Activated T-cell treated with anti-CD3 and anti-CD28 coated beads, Interleukin-2, amount 50 U/mL, for 72 hours (primary cell): ENCODE measurements around the gene IQCF6. TPM values are rescaled to one million over a fixed set of nuclear protein-coding genes. Genes with fewer than 3 reads are reported as not detected.
"Not testable (repeated sequence)": the region's sequence is repeated elsewhere in the genome, so short reads cannot be mapped to it uniquely, and the experiment has no call there.

ENCODE experiments used
- ATAC-seq, 2 donors: fragments of 150-1000 bp; cut with Tn5 transposase; replicated peaks in 1 of 2; 2 replicates each; pipeline ENCODE4 v1.10.0; 2021; ENCODE audit warnings: moderate library complexity in 2 of 2, mild to moderate bottlenecking in 1 of 2
- DNase-seq, 2 donors: peaks; one replicate each; pipeline ENCODE4 v3.0.0; 2021 to 2022; ENCODE audit warnings: mixed read lengths in 1 of 2
- H3K27ac Mint-ChIP-seq: one replicate; pipeline ENCODE4 v1.8.0; 2022; ENCODE audit warnings: mild to moderate bottlenecking, moderate library complexity, mixed read lengths
- H3K27me3 Mint-ChIP-seq: one replicate; pipeline ENCODE4 v1.8.0; 2022; ENCODE audit warnings: low read depth, mixed read lengths
- H3K36me3 Mint-ChIP-seq, 2 donors: one replicate each; pipeline ENCODE4 v1.8.0; 2022; ENCODE audit warnings: mixed read lengths in 2 of 2, mild to moderate bottlenecking in 1 of 2; ENCODE audit not compliant: insufficient read depth in 2 of 2
- H3K4me1 Mint-ChIP-seq: one replicate; pipeline ENCODE4 v1.8.0; 2022; ENCODE audit warnings: low read depth, mixed read lengths
- H3K4me3 Mint-ChIP-seq, 2 donors: one replicate each; pipeline ENCODE4 v1.8.0; 2022; ENCODE audit warnings: mild to moderate bottlenecking in 2 of 2, mixed read lengths in 2 of 2, moderate library complexity in 2 of 2
- H3K9me3 Mint-ChIP-seq, 2 donors: one replicate each; pipeline ENCODE4 v1.8.0; 2022; ENCODE audit warnings: mixed read lengths in 2 of 2
- total RNA-seq, 2 donors: library from RNA; stranded (reverse); gene quantifications; one replicate each; pipeline ENCODE4 v1.2.3, GENCODE V29; 2022

IQCF6 gene
- total RNA-seq, 2 donors from 2014 or later = not detected

DNA sequence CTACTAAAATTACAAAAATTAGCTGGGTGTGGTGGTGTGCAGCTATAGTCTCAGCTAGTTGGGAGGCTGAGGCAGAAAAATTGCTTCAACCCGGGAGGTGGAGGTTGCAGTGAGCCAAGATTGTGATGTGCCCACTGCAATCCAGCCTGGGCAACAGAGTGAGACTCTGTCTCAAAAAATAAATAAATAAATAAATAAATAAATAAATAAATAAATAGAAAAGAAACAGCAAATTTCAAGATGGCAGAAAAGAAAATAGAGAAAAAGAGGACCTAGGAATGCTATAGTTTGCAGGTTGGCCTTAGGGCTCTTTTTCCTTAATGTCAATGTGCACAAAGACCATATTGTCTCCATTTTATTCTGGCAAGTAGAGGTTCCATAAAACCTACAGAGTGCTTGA lies 28.2 kb downstream of the IQCF6 start:
- no peaks in the 10 kb centered on the region for H3K27me3 Mint-ChIP-seq
- DNase-seq (no peak), ATAC-seq (no peak)
- no peaks in the 10 kb centered on the region for H3K4me1 Mint-ChIP-seq
- peaks cover 0 to 2% of the 10 kb centered on the region in 2 donors for H3K9me3 Mint-ChIP-seq
- H3K36me3 Mint-ChIP-seq = peaks cover 0 to 3% of the 10 kb centered on the region in 2 donors
- no peak overlapping the region for H3K27ac Mint-ChIP-seq
- H3K4me3 Mint-ChIP-seq = no peak overlapping the region

DNA sequence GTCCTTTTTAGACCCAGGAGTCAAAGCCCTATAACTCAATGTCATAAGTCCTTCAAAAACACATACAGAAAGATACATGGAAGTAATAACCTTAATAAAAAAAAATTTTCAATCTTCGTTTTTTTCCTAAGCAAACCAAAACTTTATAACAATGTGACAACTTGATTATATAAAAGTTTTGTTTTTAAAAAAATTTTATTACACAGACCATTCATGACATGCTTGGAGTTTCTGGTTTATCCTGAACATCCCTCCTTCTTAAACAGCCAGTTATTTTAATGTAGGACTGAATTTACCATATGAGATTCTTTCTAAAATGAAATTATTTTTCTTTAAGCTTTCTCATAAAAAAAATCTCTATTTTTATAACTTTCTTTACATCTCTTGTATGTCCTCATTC lies 30.7 kb downstream of the IQCF6 start:
- no peaks in the 10 kb centered on the region for H3K9me3 Mint-ChIP-seq
- no peak overlapping the region for H3K27ac Mint-ChIP-seq
- DNase-seq (no peak), ATAC-seq (no peak)
- H3K4me3 Mint-ChIP-seq = no peak overlapping the region
- H3K36me3 Mint-ChIP-seq = no peaks in the 10 kb centered on the region
- H3K27me3 Mint-ChIP-seq = no peaks in the 10 kb centered on the region
- peaks cover 2% of the 10 kb centered on the region for H3K4me1 Mint-ChIP-seq

DNA sequence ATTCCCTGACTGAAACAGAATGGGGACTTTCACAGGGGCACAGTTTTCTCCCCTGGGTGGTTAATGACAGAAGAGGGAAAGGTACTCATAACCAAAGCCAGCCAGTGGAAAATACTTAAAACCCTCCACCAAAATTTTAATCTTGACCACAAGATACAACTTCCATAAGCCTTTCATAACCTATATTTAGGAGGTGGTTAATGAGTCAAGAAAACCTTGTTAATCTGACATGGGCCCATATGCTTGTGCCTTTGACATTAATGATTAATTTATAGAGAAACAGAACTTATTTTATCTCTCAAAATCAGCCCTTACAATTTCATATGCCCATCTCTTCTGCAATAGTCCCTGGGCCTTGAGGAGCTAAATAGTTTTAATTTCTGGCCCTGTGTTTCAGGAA lies 31.2 kb downstream of the IQCF6 start:
- Mint-ChIP-seq H3K36me3 (no peaks in the 10 kb centered on the region), H3K9me3 (no peaks in the 10 kb centered on the region), H3K27me3 (no peaks in the 10 kb centered on the region), H3K4me3 (no peak overlapping the region), H3K27ac (no peak overlapping the region), H3K4me1 (peaks cover 7% of the 10 kb centered on the region)
- ATAC-seq (no peak), DNase-seq (no peak)

DNA sequence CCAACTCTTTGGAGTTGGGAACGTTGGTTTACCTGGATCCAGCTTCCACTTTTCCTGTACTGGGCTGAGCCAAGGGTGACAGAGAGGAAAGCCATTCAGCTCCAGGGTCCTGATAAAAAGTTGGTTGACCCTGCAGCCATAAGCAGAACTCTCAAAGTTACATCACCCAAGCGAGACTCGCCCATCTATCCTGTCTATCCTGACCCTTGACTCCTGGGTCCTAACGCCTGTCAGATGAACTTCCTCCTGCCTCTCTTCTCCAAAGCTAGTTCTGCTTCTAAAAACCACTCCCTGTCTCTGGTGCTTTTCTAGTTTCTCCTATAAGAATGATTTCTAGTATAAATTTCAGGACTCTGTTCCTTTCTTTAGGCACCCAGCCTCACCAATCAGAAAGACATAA lies 36.1 kb downstream of the IQCF6 start:
- not testable (repeated sequence) for H3K27ac Mint-ChIP-seq

DNA sequence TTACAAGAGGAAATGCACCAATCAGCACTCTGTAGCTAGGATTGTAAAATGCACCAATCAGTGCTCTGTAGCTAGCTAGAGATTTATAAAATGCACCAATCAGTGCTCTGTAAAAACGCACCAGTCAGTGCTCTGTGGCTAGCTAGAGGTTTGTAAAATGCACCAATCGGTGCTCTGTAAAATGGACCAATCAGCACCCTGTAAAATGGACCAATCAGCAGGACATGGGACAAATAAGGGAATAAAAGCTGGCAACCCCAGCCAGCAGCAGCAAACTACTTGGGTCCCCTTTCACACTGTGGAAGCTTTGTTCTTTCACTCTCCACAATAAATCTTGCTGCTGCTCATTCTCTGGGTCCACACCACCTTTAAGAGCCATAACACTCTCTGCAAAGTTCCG lies 36.7 kb downstream of the IQCF6 start:
- DNase-seq, H3K9me3 Mint-ChIP-seq, H3K36me3 Mint-ChIP-seq, H3K4me1 Mint-ChIP-seq, H3K27ac Mint-ChIP-seq, ATAC-seq: not testable (repeated sequence)
- Mint-ChIP-seq H3K4me3 (peak overlapping the region in 1 of 2 donors; percentile 46), H3K27me3 (peaks cover 17% of the 10 kb centered on the region)

More for the DNA sequence above, 36.1 kb downstream of the IQCF6 start:
- peaks cover 10% of the 10 kb centered on the region for H3K27me3 Mint-ChIP-seq
- not testable (repeated sequence) for H3K36me3 Mint-ChIP-seq, H3K4me1 Mint-ChIP-seq, ATAC-seq, DNase-seq, H3K9me3 Mint-ChIP-seq
- H3K4me3 Mint-ChIP-seq = peak overlapping the region; percentile 37 to 46

DNA sequence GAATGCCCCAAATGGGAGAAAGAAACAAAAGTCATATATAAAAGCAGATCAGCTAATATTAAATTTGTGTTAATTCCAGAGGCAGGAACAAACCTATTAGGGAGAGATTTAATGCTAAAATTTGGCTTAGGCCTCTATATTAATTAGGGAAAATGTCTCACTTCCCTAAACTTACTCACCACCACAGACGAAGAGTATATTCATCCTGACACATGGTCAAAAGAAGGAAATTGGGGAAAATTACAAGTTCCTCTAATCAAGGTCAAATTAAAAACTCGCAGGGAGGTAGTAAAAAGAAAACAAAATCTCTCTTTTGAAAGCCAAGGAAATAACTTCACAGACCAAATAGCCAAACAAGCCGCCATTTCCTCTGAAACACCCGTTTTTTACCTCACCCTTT lies 39.9 kb downstream of the IQCF6 start:
- H3K27ac Mint-ChIP-seq = no peak overlapping the region
- no peaks in the 10 kb centered on the region for H3K9me3 Mint-ChIP-seq
- peaks cover 20% of the 10 kb centered on the region for H3K4me1 Mint-ChIP-seq
- no peaks in the 10 kb centered on the region for H3K36me3 Mint-ChIP-seq
- ATAC-seq (no peak), DNase-seq (no peak)
- no peak overlapping the region for H3K4me3 Mint-ChIP-seq
- peaks cover 18% of the 10 kb centered on the region for H3K27me3 Mint-ChIP-seq

DNA sequence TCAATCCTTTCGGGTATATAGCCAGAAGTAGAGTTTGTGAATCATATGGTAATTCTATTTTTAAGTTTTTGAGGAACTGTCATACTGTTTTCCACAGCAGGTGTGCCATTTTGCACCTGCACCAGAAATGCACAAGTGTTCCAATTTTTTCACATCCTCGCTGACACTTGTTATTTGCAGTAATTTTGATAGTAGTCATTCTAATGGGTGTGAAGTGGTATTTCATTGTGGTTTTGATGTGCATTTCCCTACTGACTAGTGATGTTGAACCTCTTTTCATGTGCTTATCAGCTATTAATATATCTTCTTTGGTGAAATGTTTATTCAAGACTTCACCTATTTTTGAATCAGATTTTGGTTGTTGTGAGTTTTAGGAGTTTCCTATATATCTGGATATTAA lies 43.1 kb downstream of the IQCF6 start:
- H3K9me3 Mint-ChIP-seq = peaks cover 0 to 3% of the 10 kb centered on the region in 2 donors
- peaks cover 0 to 2% of the 10 kb centered on the region in 2 donors for H3K36me3 Mint-ChIP-seq
- no peak overlapping the region for H3K27ac Mint-ChIP-seq
- peaks cover 15% of the 10 kb centered on the region for H3K4me1 Mint-ChIP-seq
- ATAC-seq = no peak
- H3K27me3 Mint-ChIP-seq = peaks cover 28% of the 10 kb centered on the region
- H3K4me3 Mint-ChIP-seq = no peak overlapping the region
- no peak for DNase-seq

DNA sequence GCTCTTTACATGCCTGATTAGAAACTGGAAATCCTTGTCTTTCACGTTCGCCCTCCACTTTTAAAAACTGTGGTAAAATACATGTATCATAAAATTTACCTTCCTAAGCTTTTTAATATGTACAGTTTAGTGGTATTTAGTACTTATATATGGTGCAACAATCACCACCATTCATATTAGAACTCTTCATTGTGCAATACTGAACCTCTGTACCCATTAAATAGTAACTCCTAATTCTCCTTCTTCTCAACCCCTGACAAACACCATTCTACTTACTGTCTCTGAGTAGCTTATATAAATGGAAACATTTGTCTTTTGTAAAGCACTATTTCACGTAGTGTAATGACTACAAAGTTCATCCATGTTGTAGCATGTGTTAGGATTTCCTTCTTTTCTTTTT lies 44.0 kb downstream of the IQCF6 start:
- H3K9me3 Mint-ChIP-seq = peaks cover 0 to 3% of the 10 kb centered on the region in 2 donors
- peak overlapping the region; percentile 55 for H3K27ac Mint-ChIP-seq
- ATAC-seq (no peak), DNase-seq (no peak)
- H3K4me3 Mint-ChIP-seq = peak overlapping the region in 1 of 2 donors; percentile 73
- H3K27me3 Mint-ChIP-seq = peaks cover 28% of the 10 kb centered on the region
- peaks cover 0 to 2% of the 10 kb centered on the region in 2 donors for H3K36me3 Mint-ChIP-seq
- peaks cover 23% of the 10 kb centered on the region for H3K4me1 Mint-ChIP-seq

DNA sequence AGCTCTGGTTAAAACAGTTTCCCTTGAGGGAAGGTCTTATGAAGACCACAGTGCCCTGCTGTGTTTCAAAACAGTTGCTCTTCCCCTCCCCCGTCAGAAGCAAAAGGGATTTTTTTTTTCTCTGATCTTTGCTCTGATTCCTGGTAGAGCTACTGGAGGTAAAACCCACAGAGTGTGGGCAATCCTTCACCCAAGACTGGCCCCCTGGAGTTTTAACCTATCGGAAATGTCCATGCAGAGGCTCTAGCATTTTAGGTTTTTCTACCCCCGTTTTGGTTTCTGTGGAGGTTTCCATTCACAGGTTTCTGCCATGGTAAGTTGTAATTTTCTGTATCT lies 44.5 kb downstream of the IQCF6 start:
- ATAC-seq (peak; percentile 64 to 75), DNase-seq (no peak)
- Mint-ChIP-seq H3K36me3 (peaks cover 0 to 2% of the 10 kb centered on the region in 2 donors), H3K4me1 (peaks cover 28% of the 10 kb centered on the region), H3K27ac (no peak overlapping the region), H3K9me3 (peaks cover 0 to 3% of the 10 kb centered on the region in 2 donors), H3K4me3 (peak overlapping the region; percentile 44 to 73), H3K27me3 (peaks cover 28% of the 10 kb centered on the region)

DNA sequence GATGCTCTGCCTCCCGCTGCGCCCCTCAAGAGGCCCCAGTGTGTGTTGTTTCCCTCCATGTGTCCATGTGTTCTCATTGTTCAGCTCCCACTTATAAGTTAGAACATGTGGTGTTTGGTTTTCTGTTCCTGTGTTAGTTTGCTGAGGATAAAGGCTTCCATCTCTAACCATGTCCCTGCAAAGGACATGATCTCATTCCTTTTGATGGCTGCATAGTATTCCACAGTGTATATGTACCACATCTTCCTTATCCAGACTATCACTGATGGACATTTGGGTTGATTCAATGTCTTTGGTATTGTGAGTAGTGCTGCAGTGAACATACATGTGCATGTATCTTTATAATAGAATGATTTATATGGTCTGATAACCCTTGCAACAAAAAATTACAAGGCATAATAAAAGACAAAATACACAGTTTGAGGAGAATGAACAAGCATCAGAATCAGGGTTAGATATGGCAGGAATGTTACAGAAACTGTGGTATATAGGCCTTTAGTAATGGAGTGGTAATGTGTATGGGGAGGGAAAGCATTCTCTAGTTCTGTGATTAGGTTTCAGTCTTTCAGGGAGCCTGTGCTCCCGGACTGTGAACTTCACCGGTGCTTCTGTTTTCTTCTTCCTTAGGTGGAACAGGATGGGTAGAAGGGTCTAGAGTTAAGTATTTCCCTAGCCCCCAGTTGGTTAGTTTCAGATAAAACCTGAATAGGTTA lies 45.0 kb downstream of the IQCF6 start:
- Mint-ChIP-seq H3K27ac (no peak overlapping the region), H3K4me1 (peaks cover 33% of the 10 kb centered on the region), H3K27me3 (peaks cover 28% of the 10 kb centered on the region), H3K4me3 (peak overlapping the region; percentile 44 to 73), H3K36me3 (peaks cover 0 to 2% of the 10 kb centered on the region in 2 donors), H3K9me3 (peaks cover 0 to 3% of the 10 kb centered on the region in 2 donors)
- DNase-seq (no peak), ATAC-seq (peak; percentile 25 to 37)

DNA sequence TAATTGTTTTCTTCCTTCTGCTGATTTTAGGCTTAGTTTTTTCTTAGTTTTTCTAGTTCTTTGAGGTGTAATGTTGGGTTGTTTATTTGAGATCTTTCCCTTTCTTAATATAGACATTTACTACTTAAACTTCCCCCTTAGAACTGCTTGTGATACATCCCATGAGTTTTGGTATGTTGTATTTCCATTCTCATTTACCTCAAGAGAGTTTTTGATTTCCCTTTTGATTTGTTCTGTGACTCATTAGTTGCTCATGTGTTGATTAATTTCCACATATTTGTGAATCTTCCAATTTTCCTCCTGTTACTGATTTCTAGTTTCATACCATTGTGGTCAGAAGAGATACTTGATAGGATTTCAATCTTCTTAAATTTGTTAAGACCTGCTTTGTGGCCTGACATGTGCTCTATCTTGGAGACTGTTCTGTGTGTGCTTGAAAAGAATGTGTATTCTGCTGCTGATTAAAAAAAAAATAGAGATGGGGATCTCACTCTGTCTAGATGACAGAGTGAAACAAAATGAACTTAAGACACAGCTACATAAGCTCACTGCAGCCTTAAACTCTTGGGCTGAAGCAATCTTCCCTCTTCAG lies 49.9 kb downstream of the IQCF6 start:
- H3K4me1 Mint-ChIP-seq = peaks cover 40% of the 10 kb centered on the region
- ATAC-seq = peak; percentile 73 to 79
- H3K4me3 Mint-ChIP-seq = peak overlapping the region; percentile 18 to 61
- peaks cover 10% of the 10 kb centered on the region for H3K27me3 Mint-ChIP-seq
- peaks cover 0 to 3% of the 10 kb centered on the region in 2 donors for H3K9me3 Mint-ChIP-seq
- peak overlapping the region; percentile 7 for H3K27ac Mint-ChIP-seq
- DNase-seq = no peak
- peaks cover 0 to 2% of the 10 kb centered on the region in 2 donors for H3K36me3 Mint-ChIP-seq
